H1 (cell line): ENCODE results near the gene ARHGAP24. TPM values are rescaled to one million over a fixed set of nuclear protein-coding genes. Genes with fewer than 3 reads are reported as not detected.
A peak's percentile ranks its signal among the peaks of the same experiment; 100 is the strongest.

Experiments
- CTCF ChIA-PET: fragments of 300-600 bp; sonication (Branson Sonifier 250); formaldehyde crosslinking; loops from one replicate; lab custom pipeline; 2021; ENCODE audit not compliant: partially characterized antibody; lab: Charles Lee
- POLR2A ChIA-PET: fragments of 300-600 bp; sonication (Branson Sonifier 250); formaldehyde crosslinking; loops from one replicate; lab custom pipeline; 2021; ENCODE audit warnings: inconsistent platforms; ENCODE audit not compliant: partially characterized antibody; lab: Charles Lee
- DNase-seq, 2 experiments: peaks; one replicate each; pipeline versions ENCODE4 v3.0.0 to v3.0.0-alpha.2; 2010 to 2022; ENCODE audit warnings: low spot score in 2 of 2, low read depth in 1 of 2, mixed read lengths in 1 of 2
- FAIRE-seq: peaks from 2 replicates; lab custom pipeline; 2011; peaks lifted over from hg19 to GRCh38; lab: Jason Lieb, UNC
- H2AFZ ChIP-seq: 2 replicates; pipeline ENCODE4 v1.8.1; 2012; ENCODE audit warnings: low read length, inconsistent platforms
- H2AK5ac ChIP-seq: 2 replicates; pipeline ENCODE4 v1.6.1; 2013; ENCODE audit warnings: low read depth, low read length
- H2BK120ac ChIP-seq: replicated peaks from 2 replicates; pipeline ENCODE3; 2013; ENCODE audit warnings: low read depth, low read length, inconsistent platforms
- H2BK12ac ChIP-seq: 2 replicates; pipeline ENCODE4 v1.6.1; 2013; ENCODE audit warnings: low read depth, low read length
- H2BK15ac ChIP-seq: 2 replicates; pipeline ENCODE4 v1.6.1; 2013; ENCODE audit warnings: low read length
- H2BK20ac ChIP-seq: 2 replicates; pipeline ENCODE4 v1.6.1; 2013; ENCODE audit warnings: low read length
- H2BK5ac ChIP-seq: 2 replicates; pipeline ENCODE4 v1.6.1; 2013; ENCODE audit warnings: low read depth, low read length
- H3K14ac ChIP-seq: 2 replicates; pipeline ENCODE4 v1.6.1; 2013; ENCODE audit warnings: inconsistent platforms; ENCODE audit not compliant: insufficient read length
- H3K18ac ChIP-seq: 2 replicates; pipeline ENCODE4 v1.6.1; 2013; ENCODE audit warnings: low read length; ENCODE audit errors: extremely low read depth
- H3K23ac ChIP-seq: 2 replicates; pipeline ENCODE4 v1.6.1; 2013; ENCODE audit warnings: inconsistent platforms; ENCODE audit not compliant: insufficient read length
- H3K23me2 ChIP-seq: 2 replicates; pipeline ENCODE4 v1.6.1; 2013; ENCODE audit warnings: low read depth, low read length
- H3K27ac ChIP-seq: 2 replicates; pipeline ENCODE4 v1.6.1; 2011; ENCODE audit warnings: low read depth, low read length, inconsistent platforms
- H3K27me3 ChIP-seq, 4 experiments: replicated peaks in 1 of 4; 1 replicate in 1 of 4; 2 replicates in 3 of 4; pipeline versions ENCODE4 v1.6.1 to v1.8.1; 2011 to 2013; ENCODE audit warnings: low read length in 3 of 4, mild to moderate bottlenecking in 3 of 4, inconsistent platforms in 2 of 4, mixed read lengths in 2 of 4, moderate library complexity in 1 of 4; ENCODE audit not compliant: control insufficient read depth in 3 of 4, insufficient read depth in 3 of 4; ENCODE audit errors: extremely low read depth in 1 of 4
- H3K36me3 ChIP-seq, 4 experiments: 2 replicates each; pipeline versions ENCODE4 v1.6.1 to v1.8.1; 2011 to 2013; ENCODE audit warnings: mild to moderate bottlenecking in 4 of 4, low read length in 3 of 4, moderate library complexity in 2 of 4, control low read depth in 1 of 4, inconsistent platforms in 1 of 4; ENCODE audit not compliant: insufficient read depth in 4 of 4, control insufficient read depth in 2 of 4
- H3K4ac ChIP-seq: replicated peaks from 2 replicates; pipeline ENCODE3; 2013; ENCODE audit warnings: low read length, low read depth, mixed read lengths, inconsistent platforms; ENCODE audit not compliant: insufficient read length
- H3K4me1 ChIP-seq, 4 experiments: replicated peaks in 1 of 4; 1 replicate in 1 of 4; 2 replicates in 3 of 4; pipeline versions ENCODE4 v1.6.1 to v1.8.1; 2011 to 2013; ENCODE audit warnings: low read length in 3 of 4, inconsistent platforms in 2 of 4, mixed read lengths in 1 of 4; ENCODE audit not compliant: insufficient read depth in 4 of 4, control insufficient read depth in 3 of 4
- H3K4me2 ChIP-seq, 2 experiments: 2 replicates each; pipeline versions ENCODE4 v1.6.1 to v1.8.1; 2011 to 2013; ENCODE audit warnings: low read depth in 2 of 2, low read length in 2 of 2, control low read depth in 1 of 2, inconsistent platforms in 1 of 2, mild to moderate bottlenecking in 1 of 2; ENCODE audit not compliant: insufficient read depth in 1 of 2
- H3K4me3 ChIP-seq, 4 experiments: fragments of 200-600, 300-600 bp in 1 of 4; sonication (generic), shearing (Covaris generic), sonication (Bioruptor Twin) in 1 of 4; 2 replicates each; pipeline versions ENCODE4 v1.5.1 to v1.8.1; 2011 to 2016; ENCODE audit warnings: low read length in 4 of 4, low read depth in 3 of 4, control low read depth in 2 of 4, inconsistent platforms in 2 of 4, mild to moderate bottlenecking in 2 of 4, mixed read lengths in 1 of 4, moderate library complexity in 1 of 4; ENCODE audit not compliant: insufficient read depth in 2 of 4; ENCODE audit errors: extremely low read depth in 1 of 4
- H3K56ac ChIP-seq: replicated peaks from 2 replicates; pipeline ENCODE3; 2013; ENCODE audit warnings: low read depth, mild to moderate bottlenecking, mixed read lengths, low read length, inconsistent platforms; ENCODE audit not compliant: insufficient read length
- H3K79me1 ChIP-seq: 2 replicates; pipeline ENCODE4 v1.6.1; 2013; ENCODE audit warnings: low read depth, low read length, control low read depth
- H3K79me2 ChIP-seq, 2 experiments: 2 replicates each; pipeline versions ENCODE4 v1.6.1 to v1.8.1; 2012 to 2013; ENCODE audit warnings: low read length in 2 of 2, mild to moderate bottlenecking in 2 of 2, inconsistent platforms in 1 of 2; ENCODE audit not compliant: insufficient read depth in 2 of 2, control insufficient read depth in 1 of 2
- H3K9ac ChIP-seq, 4 experiments: replicated peaks in 1 of 4; 1 replicate in 1 of 4; 2 replicates in 3 of 4; pipeline versions ENCODE4 v1.6.1 to v1.8.1; 2011 to 2013; ENCODE audit warnings: low read depth in 3 of 4, low read length in 3 of 4, control low read depth in 2 of 4, mild to moderate bottlenecking in 2 of 4, moderate library complexity in 2 of 4, inconsistent platforms in 1 of 4; ENCODE audit errors: extremely low read depth in 1 of 4
- H3K9me3 ChIP-seq, 2 experiments: 2 replicates each; pipeline versions ENCODE4 v1.6.1 to v1.8.1; 2012 to 2013; ENCODE audit warnings: mild to moderate bottlenecking in 2 of 2, moderate library complexity in 2 of 2, control low read depth in 1 of 2, inconsistent platforms in 1 of 2, low read depth in 1 of 2, low read length in 1 of 2, mixed read lengths in 1 of 2; ENCODE audit not compliant: insufficient read depth in 2 of 2
- H4K20me1 ChIP-seq, 2 experiments: replicated peaks in 1 of 2; 2 replicates each; pipeline versions ENCODE3 to v1.8.1; 2011 to 2013; ENCODE audit warnings: inconsistent platforms in 2 of 2, low read length in 2 of 2, mild to moderate bottlenecking in 1 of 2; ENCODE audit not compliant: insufficient read depth in 2 of 2, control insufficient read depth in 1 of 2
- H4K5ac ChIP-seq: 2 replicates; pipeline ENCODE4 v1.6.1; 2013; ENCODE audit warnings: low read length, low read depth, mixed read lengths, inconsistent platforms; ENCODE audit not compliant: insufficient read length
- H4K8ac ChIP-seq: 2 replicates; pipeline ENCODE4 v1.8.0; 2013; ENCODE audit warnings: mild to moderate bottlenecking, moderate library complexity, low read length, inconsistent platforms; ENCODE audit not compliant: insufficient read depth; ENCODE audit errors: extremely low read depth
- H4K91ac ChIP-seq: replicated peaks from 2 replicates; pipeline ENCODE3; 2013; ENCODE audit warnings: low read length, mixed read lengths, inconsistent platforms; ENCODE audit not compliant: insufficient read length
- CTBP2 ChIP-seq: IDR thresholded peaks from 2 replicates; pipeline ENCODE4 v1.7.0; 2011; ENCODE audit warnings: borderline replicate concordance, mild to moderate bottlenecking, moderate library complexity, mixed read lengths, low read length; ENCODE audit not compliant: insufficient read depth, insufficient read length
- EGR1 ChIP-seq: IDR thresholded peaks from 2 replicates; pipeline ENCODE4 v1.6.1; 2011; ENCODE audit warnings: low read depth, low read length, borderline replicate concordance
- HDAC6 ChIP-seq: IDR thresholded peaks from one replicate; pipeline ENCODE4 v1.7.1; 2012; ENCODE audit warnings: low read depth, mild to moderate bottlenecking, inconsistent platforms, low read length, moderate library complexity
- MAX ChIP-seq: IDR thresholded peaks from 2 replicates; pipeline ENCODE4 v1.6.1; 2012; ENCODE audit warnings: inconsistent platforms
- POLR2A ChIP-seq, 2 experiments: IDR thresholded peaks; 1 replicate in 1 of 2; 2 replicates in 1 of 2; pipeline ENCODE4 v1.6.1; 2011; ENCODE audit warnings: low read depth in 2 of 2, low read length in 2 of 2, mild to moderate bottlenecking in 2 of 2; ENCODE audit errors: control extremely low read depth in 1 of 2
- SP4 ChIP-seq: IDR thresholded peaks from 2 replicates; pipeline ENCODE4 v1.6.1; 2012; ENCODE audit warnings: low read length, inconsistent platforms
- WGBS, 2 experiments: shearing (Covaris generic) in 1 of 2; methylation state at CpG; one replicate each; pipeline versions ENCODE4 v1.1.6 to v1.1.7; 2013 to 2015; ENCODE audit warnings: low lambda C conversion rate in 2 of 2, mixed read lengths in 2 of 2, inconsistent platforms in 1 of 2, low coverage in 1 of 2, missing lambda C conversion rate in 1 of 2; ENCODE audit not compliant: insufficient replicate concordance in 2 of 2, insufficient coverage in 1 of 2, insufficient read length in 1 of 2; ENCODE audit errors: extremely low coverage in 1 of 2, missing lambda C conversion rate in 1 of 2; 5-methylcytosine and 5-hydroxymethylcytosine counted together
- polyA plus RNA-seq, 7 experiments: library from polyadenylated mRNA; depleted of rRNA in 3 of 7; stranded (reverse) in 5 of 7; unstranded in 2 of 7; fragments of >200 nt in 5 of 7; fragments of 200-250 nt in 2 of 7; gene quantifications; 1 replicate in 5 of 7; 2 replicates in 1 of 7; 4 replicates in 1 of 7; pipeline versions ENCODE4 v1.2.1 to v1.2.3, GENCODE V29; 2011 to 2013; ENCODE audit warnings: missing spikeins in 2 of 7, mixed read lengths in 2 of 7
- total RNA-seq: library from RNA; stranded (reverse); fragmentation: NEBNext Ultra II Directional; extraction: Animal tissue kit (Norgen Biotek cat#: 25700); gene quantifications from 2 replicates; pipeline ENCODE4 v1.2.1, GENCODE V29; 2021

The ARHGAP24 gene
- total and polyA plus RNA-seq, 2 of the 8 experiments (the other 6 are each of a cell fraction or from before 2014, with no cell fraction given), result 0.08 to 0.50 TPM

GRCh38 chr4:85970535-85970934 is 495.6 kb downstream of the ARHGAP24 start:
- Histone ChIP-seq H3K23ac (no peak overlapping the region), H3K4me1 (no peaks in the 10 kb centered on the region), H2AK5ac (no peak overlapping the region), H2BK5ac (no peak overlapping the region), H3K18ac (no peak overlapping the region), H4K20me1 (no peaks in the 10 kb centered on the region), H3K9ac (no peak overlapping the region), H3K56ac (no peak overlapping the region), H3K4ac (no peak overlapping the region), H3K27ac (no peak overlapping the region), H2BK120ac (no peak overlapping the region), H4K8ac (no peak overlapping the region), H3K79me1 (no peaks in the 10 kb centered on the region), H3K23me2 (no peaks in the 10 kb centered on the region), H2BK12ac (no peak overlapping the region), H4K5ac (no peak overlapping the region), H2BK15ac (no peak overlapping the region), H3K4me2 (no peak overlapping the region), H3K9me3 (no peaks in the 10 kb centered on the region), H3K79me2 (no peaks in the 10 kb centered on the region), H3K4me3 (no peak overlapping the region), H4K91ac (no peak overlapping the region), H2BK20ac (no peak overlapping the region), H3K27me3 (no peaks in the 10 kb centered on the region), H3K14ac (no peak overlapping the region), H2AFZ (0 out of 2 replicates have a peak overlapping the region, but pooled peaks have one; percentile 40), H3K36me3 (no peaks in the 10 kb centered on the region)
- FAIRE-seq, result no peak
- DNase-seq, result no peak
- ChIA-PET POLR2A (no interaction called here), CTCF (interaction anchor here (0.8 to 4.6 kb wide), 9 partner anchors 9 to 254 kb away, joined by 3 to 53 read pairs (median 4); no protein-coding TSS in a partner anchor)
- 84% methylated on average over 2 of the region's 2 CpGs; no CpG with 5 or more reads in 1 of the 2 experiments for WGBS, 2 experiments
- TF ChIP-seq HDAC6 (no peak), CTBP2 (no peak), EGR1 (no peak), POLR2A (IDR thresholded peaks at IDR 0.05; ENCODE audit: control extremely low read depth in 1 of 2, low read depth in 2 of 2, low read length in 2 of 2) (no peak), SP4 (no peak), MAX (no peak)
